CD4-positive, alpha-beta T cell treated with Interleukin-17A for 4 hours (primary cell): ENCODE measurements around the gene BCR.

Source experiments
- DNase-seq: peaks from one replicate; pipeline ENCODE4 v3.0.0-alpha.2; 2020; ENCODE audit warnings: mixed read lengths

BCR gene

GRCh38 chr22:23280356-23281052 is 100.2 kb downstream of the BCR start:
- no peak for DNase-seq

- no peak for DNase-seq
Observed at GRCh38 chr22:23281053-23281405, 100.7 kb downstream of the BCR start.

DNA sequence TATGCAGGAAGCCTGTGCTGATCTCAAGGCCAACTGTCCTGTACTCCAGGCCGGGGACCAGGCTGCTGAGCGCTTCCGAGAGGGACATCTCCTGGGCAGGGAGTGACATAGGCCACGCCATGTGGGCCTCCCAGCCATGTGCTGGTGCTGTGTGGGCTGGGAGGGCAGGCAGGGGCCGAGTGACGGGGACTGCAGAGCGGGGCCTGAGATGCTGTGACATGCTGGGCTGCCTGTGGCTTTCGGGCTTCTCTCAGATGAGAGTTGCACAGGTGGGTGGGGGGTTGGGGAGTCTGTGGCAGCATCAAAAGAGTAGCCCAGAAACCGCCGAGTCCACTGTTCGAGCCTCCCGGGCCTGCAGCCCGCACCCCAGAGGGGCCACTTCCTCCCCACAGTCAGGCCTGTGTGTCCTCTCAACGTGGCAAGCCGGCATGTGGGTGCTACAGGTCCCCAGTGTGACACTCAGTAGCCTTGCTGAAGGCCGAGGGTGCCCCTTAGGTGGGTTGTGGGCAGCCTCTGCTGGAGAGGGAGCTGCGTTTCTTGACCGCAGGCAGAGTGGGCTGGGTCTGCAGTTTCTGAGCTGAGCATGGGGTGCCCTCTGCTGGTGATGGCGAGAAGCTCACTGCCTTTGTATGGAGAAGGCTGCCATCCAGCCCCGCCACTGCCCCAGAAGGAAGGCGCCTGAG is 101.2 kb downstream of the BCR start:
- DNase-seq, result peak; percentile 87

- DNase-seq, result no peak
Observed at GRCh38 chr22:23282089-23282501, 101.8 kb downstream of the BCR start.

GRCh38 chr22:23282516-23282915 is 102.2 kb downstream of the BCR start:
- no peak for DNase-seq

DNA sequence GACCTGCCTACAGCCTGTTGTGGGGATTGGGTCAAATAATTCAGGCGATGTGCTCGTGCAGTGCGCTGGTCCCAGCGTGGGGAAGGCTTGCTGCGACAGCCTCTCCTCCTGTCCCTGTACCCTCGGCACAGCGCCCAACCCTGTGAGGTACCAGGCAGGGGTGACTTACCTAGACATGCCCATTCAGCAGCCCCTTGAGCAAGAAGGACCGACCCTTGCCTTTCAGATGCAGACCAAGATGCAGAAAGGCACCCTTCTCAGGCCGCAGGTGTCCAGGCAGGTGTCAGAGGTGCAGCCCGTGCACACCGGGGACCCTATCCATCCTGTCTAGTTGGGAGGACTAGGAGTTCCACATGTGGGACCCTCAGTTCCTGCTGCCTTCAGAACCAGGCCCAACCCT is 102.7 kb downstream of the BCR start:
- no peak for DNase-seq

GRCh38 chr22:23283591-23284503 is 103.5 kb downstream of the BCR start:
- DNase-seq, result no peak

GRCh38 chr22:23284504-23285033 is 104.3 kb downstream of the BCR start:
- no peak for DNase-seq

DNA sequence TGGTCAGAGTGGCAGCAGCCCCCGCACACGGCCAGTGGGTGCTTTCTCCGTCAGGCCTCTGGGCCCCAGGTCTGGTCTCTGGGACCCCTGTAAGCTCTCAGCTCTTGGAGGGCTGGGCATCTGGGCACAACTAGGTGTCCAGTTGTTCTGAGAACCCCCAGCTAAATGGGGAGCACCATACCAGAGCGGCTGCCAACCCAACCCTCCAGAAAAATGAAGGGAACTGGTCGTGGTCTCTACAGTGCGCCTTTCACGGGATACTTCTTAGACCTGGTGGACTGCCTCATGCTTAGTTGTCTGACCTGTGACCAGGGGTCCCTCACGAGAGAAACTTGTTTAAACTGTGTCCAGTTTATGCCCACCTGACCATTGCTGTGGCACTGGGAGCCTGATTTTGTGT is 104.9 kb downstream of the BCR start:
- no peak for DNase-seq

DNA sequence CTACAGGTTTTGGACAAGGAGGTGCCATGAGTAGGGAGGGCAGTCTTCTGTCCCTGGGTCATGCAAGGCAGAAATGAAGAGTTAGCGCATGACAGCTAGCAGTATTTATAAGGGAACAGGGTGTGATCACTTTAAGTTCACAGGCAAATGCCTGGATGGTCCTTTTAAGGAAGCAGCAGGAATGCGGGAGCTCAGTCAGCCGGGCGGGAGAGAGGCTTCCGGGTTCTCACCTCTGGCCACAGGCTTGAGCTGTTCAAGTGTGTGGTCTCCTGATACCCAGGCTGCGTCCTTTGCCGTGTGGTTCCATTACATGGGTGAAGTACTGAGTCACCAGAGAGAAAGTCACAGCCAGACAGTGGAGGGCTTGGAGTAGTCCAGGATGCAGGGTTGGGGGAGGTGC is 105.4 kb downstream of the BCR start:
- no peak for DNase-seq

DNA sequence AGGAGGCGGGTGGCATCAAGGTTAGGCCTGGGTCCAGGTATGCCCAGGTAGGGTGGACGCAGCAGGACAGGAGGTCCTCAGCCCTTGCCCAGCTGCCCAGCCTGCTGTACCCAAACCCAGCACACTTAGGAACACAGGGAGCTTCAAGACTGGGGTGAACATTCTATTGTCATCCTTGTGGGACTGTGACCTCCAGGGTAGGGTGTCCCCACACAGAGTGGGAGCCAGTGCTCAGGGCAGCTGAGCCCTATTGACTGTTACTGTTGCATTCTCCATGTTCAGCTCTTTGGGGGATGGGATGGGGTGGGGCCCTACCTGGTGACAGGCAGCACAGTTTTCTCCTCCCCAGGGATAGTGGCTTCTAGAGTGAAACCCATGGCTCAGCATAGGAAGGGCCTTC is 106.0 kb downstream of the BCR start:
- no peak for DNase-seq

DNA sequence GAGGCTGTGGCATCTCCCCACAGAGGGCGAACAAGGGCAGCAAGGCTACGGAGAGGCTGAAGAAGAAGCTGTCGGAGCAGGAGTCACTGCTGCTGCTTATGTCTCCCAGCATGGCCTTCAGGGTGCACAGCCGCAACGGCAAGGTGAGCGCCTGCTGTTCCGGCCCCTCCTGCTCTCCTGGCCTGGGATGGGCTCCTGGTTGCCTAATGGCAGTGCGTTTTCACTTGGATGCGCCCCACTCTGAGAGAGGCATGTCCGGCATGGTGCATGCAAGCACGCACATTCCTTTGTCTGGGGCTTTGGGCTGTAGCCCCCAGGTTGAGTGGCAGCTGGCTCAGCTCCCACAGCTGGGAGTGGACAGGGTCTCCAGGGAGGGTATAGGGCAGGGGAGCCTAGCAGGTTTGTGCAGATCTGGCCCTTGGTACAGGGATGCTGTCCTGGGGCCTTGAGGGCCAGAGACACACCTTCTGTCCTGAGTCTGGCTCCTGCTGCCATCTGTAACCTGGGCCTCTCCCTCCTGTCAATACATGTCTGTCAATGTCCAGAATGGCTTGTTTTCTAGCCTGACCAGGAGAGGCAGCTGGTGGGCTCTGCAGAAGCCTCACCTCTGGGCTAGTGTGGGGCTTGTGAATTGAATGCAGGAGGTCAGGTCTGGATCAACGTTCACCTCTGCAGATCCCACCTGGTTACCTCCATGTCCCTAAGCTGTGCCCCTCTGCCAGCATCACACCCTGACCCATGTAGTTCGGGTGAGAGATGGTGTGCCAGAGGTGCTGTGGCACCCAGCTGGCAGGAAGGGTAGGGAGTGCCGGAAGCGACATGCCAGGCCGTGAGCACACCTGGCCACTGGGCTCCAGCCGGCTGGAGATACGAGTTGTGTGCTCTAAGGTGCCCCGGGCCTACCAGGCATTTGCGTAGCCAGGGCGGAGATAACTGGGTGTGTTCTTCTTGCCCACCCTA is 107.1 kb downstream of the BCR start:
- DNase-seq, result no peak

DNA sequence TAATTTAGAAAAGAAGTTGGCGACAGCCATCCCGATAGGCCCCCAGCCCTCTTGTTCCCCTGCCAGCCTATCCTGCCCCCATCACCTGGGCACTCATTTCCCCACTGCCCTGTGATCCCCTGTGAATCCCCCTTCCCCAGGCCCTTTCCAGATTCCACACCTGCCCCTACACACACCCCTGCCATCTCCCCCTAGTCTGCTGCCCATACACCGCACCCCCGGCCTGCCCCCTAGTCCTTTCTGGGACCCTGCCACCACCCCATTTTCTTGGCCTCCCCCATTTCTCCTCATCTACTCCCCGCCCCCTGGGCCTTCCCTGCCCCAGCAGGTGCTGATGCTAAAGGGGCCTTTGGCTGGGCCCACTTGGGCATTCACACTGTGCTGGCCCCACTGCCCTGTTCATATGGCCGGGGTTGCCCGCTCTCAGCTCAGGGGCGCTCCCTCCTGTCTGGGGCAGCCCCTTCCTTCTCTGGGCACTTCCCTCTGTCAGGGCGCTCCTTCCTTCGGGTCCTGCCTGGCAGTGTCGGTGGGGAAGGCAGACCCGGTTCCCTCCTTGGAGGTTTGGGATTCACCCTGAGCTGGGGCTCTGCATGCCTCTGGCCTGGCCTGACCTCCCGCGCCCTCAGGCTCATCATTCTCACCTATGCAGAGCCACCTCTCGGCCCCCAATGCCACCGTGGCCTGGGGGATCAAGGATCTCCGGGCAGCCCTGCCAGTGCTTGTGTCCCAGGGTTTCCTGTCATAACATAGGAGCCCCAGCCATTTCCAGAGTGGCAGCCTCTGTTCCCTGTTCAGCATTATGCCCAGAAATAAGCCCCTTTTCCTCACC is 108.2 kb downstream of the BCR start:
- DNase-seq, result no peak

DNA sequence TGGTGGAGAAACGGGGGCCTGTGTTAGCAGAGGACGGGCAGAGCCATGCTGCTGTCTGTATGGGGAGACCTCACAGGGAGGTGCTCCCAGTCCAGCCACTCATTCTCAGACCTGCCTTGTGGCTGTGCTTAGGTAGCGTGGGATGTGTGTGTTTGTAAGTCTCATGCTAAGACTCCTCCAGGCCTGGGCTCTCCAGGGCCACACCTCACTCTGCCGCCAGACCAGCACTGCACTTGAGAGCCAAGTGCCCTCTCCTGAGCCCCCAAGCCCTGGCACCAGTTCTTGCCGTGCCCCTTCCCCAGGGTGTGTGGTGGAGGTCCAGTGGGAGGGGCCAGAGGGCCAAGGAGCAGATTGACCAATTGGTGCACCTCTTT is 108.8 kb downstream of the BCR start:
- no peak for DNase-seq

DNA sequence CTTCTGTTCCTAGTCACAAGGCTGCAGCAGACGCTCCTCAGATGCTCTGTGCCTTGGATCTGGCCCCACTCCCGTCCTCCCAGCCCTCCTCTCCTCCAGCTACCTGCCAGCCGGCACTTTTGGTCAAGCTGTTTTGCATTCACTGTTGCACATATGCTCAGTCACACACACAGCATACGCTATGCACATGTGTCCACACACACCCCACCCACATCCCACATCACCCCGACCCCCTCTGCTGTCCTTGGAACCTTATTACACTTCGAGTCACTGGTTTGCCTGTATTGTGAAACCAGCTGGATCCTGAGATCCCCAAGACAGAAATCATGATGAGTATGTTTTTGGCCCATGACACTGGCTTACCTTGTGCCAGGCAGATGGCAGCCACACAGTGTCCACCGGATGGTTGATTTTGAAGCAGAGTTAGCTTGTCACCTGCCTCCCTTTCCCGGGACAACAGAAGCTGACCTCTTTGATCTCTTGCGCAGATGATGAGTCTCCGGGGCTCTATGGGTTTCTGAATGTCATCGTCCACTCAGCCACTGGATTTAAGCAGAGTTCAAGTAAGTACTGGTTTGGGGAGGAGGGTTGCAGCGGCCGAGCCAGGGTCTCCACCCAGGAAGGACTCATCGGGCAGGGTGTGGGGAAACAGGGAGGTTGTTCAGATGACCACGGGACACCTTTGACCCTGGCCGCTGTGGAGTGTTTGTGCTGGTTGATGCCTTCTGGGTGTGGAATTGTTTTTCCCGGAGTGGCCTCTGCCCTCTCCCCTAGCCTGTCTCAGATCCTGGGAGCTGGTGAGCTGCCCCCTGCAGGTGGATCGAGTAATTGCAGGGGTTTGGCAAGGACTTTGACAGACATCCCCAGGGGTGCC is 109.8 kb downstream of the BCR start:
- peak; percentile 72 for DNase-seq

GRCh38 chr22:23291806-23292452 is 111.6 kb downstream of the BCR start:
- no peak for DNase-seq

- DNase-seq, result no peak
Observed at GRCh38 chr22:23292453-23293350, 112.4 kb downstream of the BCR start.

DNA sequence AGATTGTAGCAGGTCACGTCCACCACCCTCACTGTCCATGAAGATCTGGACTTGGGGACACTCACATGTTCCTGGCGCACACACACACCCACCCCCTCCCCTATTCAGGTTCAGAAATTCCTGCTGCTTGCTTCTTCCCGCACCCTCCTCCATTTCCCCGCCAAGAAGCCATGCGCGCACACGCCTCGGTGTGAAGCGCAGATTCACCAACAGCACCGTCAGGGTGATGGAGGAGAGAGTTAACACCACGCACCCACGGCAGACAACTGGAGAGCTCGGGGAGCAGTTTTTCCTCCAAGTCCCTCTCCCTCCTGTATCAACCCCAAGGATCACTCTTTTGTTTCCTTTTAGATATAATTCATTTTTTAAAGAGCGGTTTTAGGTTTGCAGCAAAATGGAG is 113.4 kb downstream of the BCR start:
- no peak for DNase-seq

GRCh38 chr22:23294221-23294620 is 113.9 kb downstream of the BCR start:
- no peak for DNase-seq
